Stomach (tissue), 9 donors: ENCODE data around the gene SH3BP4. TPM values are rescaled to one million over a fixed set of nuclear protein-coding genes. Genes with fewer than 3 reads are reported as not detected.

Experiments
- DNase-seq, 2 donors: peaks; one replicate each; pipeline versions ENCODE4 v3.0.0 to v3.0.0-alpha.2; 2013 to 2019
- H3K27ac ChIP-seq, 5 donors: fragments of 200-600 bp in 4 of 5; sonication (generic) in 4 of 5; one replicate each; pipeline ENCODE4 v1.5.1; 2013 to 2019; ENCODE audit warnings: mild to moderate bottlenecking in 1 of 5, moderate library complexity in 1 of 5
- H3K27me3 ChIP-seq, 3 donors: fragments of 200-600 bp; sonication (generic); one replicate each; pipeline ENCODE4 v1.5.1; 2017 to 2019; ENCODE audit warnings: mixed run types in 1 of 3
- H3K36me3 ChIP-seq, 4 donors: fragments of 200-600 bp; sonication (generic); 1 replicate in 3 of 4; 2 replicates in 1 of 4; pipeline ENCODE4 v1.5.1; 2016 to 2019
- H3K4me1 ChIP-seq, 4 donors: fragments of 200-600 bp; sonication (generic); one replicate each; pipeline ENCODE4 v1.5.1; 2016 to 2019
- H3K4me3 ChIP-seq, 4 donors: fragments of 200-600 bp; sonication (generic) in 3 of 4; one replicate each; pipeline ENCODE4 v1.5.1; 2016 to 2019; ENCODE audit warnings: mild to moderate bottlenecking in 1 of 4
- H3K9me3 ChIP-seq, 4 donors: fragments of 200-600 bp; sonication (generic); one replicate each; pipeline ENCODE4 v1.5.1; 2016 to 2019
- CTCF ChIP-seq, 7 experiments: fragments of 450-650 bp in 4 of 7; fragments of 200-600 bp in 3 of 7; sonication (generic) in 3 of 7; IDR thresholded peaks; one replicate each; pipeline ENCODE4 v1.5.1; 2016 to 2019; ENCODE audit warnings: antibody characterized with exemption in 7 of 7, control low read depth in 2 of 7, mild to moderate bottlenecking in 1 of 7
- EP300 ChIP-seq: sonication (generic); formaldehyde crosslinking; IDR thresholded peaks from one replicate; pipeline ENCODE4 v1.6.1; 2017; ENCODE audit warnings: antibody characterized with exemption
- POLR2A ChIP-seq, 4 donors: fragments of 450-650 bp; IDR thresholded peaks; one replicate each; pipeline ENCODE4 v1.6.1; 2016; ENCODE audit warnings: antibody characterized with exemption in 4 of 4, control low read depth in 2 of 4, mild to moderate bottlenecking in 1 of 4, moderate library complexity in 1 of 4
- POLR2AphosphoS5 ChIP-seq, 3 donors: sonication (generic); formaldehyde crosslinking; IDR thresholded peaks; one replicate each; pipeline ENCODE4 v1.6.1; 2016; ENCODE audit warnings: antibody characterized with exemption in 3 of 3
- WGBS, 5 donors: extraction: QIAGEN DNeasy Blood & Tissue Kit in 3 of 5; methylation state at CpG; one replicate each; pipeline versions ENCODE4 v1.1.5 to v1.1.7; 2013 to 2018; 5-methylcytosine and 5-hydroxymethylcytosine counted together
- intact Hi-C: fragments of 100-400 bp; cut with DNase I; formaldehyde crosslinking; loops from one replicate; pipeline ENCODE4 v1.15.1; 2023; ENCODE audit warnings: low total_unique reads
- polyA plus RNA-seq, 3 donors: library from polyadenylated mRNA; stranded (reverse); fragments of 200-250 nt; gene quantifications; one replicate each; pipeline ENCODE4 v1.2.3, GENCODE V29; 2013
- total RNA-seq, 5 donors: library from RNA; depleted of rRNA; stranded (reverse); fragments of >200 nt; gene quantifications; one replicate each; pipeline versions ENCODE4 v1.1.0 to v1.2.3, GENCODE V29; 2014 to 2016
- donor health status: healthy with polysubstance abuse.
- donor health status: Bipolar disorder and iron deficiency.
- donor health status: healthy.

SH3BP4 gene
- total and polyA plus RNA-seq, 8 donors = 10.2 to 54.0 (median 18.8) TPM

GRCh38 chr2:234970477-234970882, 18.7 kb downstream of the SH3BP4 start:
- H3K27ac ChIP-seq = peak overlapping the region in 2 of 5 donors; percentile 12 to 49
- peaks cover 0 to 4% (median 0%) of the 10 kb centered on the region in 4 donors for H3K36me3 ChIP-seq
- no peaks in the 10 kb centered on the region for H3K9me3 ChIP-seq
- WGBS, 5 donors = 63 to 84% (median 76%) methylated on average over 13 of the region's 13 CpGs
- no peak overlapping the region for H3K4me3 ChIP-seq
- DNase-seq = no peak
- intact Hi-C loops = no loop called here
- TF ChIP-seq POLR2A (IDR thresholded peaks at IDR 0.05) (no peak), EP300 (no peak), POLR2AphosphoS5 (IDR thresholded peaks at IDR 0.05) (no peak), CTCF (IDR thresholded peaks at IDR 0.05) (no peak)
- no peaks in the 10 kb centered on the region for H3K27me3 ChIP-seq
- peaks cover 21 to 62% (median 37%) of the 10 kb centered on the region in 4 donors for H3K4me1 ChIP-seq

- Histone ChIP-seq H3K36me3 (peaks cover 0 to 4% (median 0%) of the 10 kb centered on the region in 4 donors), H3K9me3 (no peaks in the 10 kb centered on the region), H3K4me1 (peaks cover 22 to 72% (median 45%) of the 10 kb centered on the region in 4 donors), H3K4me3 (no peak overlapping the region), H3K27me3 (no peaks in the 10 kb centered on the region), H3K27ac (no peak overlapping the region)
- WGBS, 5 donors = 80 to 92% (median 81%) methylated on average over 7 of the region's 7 CpGs
- TF ChIP-seq POLR2AphosphoS5 (IDR thresholded peaks at IDR 0.05) = no peak
- TF ChIP-seq CTCF (IDR thresholded peaks at IDR 0.05) = no peak
- no peak for TF ChIP-seq POLR2A (IDR thresholded peaks at IDR 0.05)
- no peak for TF ChIP-seq EP300
- intact Hi-C loops = no loop called here
- no peak for DNase-seq
Observed at GRCh38 chr2:234971496-234971895, 19.7 kb downstream of the SH3BP4 start.

- no peaks in the 10 kb centered on the region for H3K9me3 ChIP-seq
- WGBS, 5 donors = 69 to 74% (median 72%) methylated on average over 8 of the region's 8 CpGs
- H3K27ac ChIP-seq = peak overlapping the region in 1 of 5 donors; percentile 73
- peaks cover 35 to 81% (median 55%) of the 10 kb centered on the region in 4 donors for H3K4me1 ChIP-seq
- H3K27me3 ChIP-seq = no peaks in the 10 kb centered on the region
- peaks cover 0 to 4% (median 0%) of the 10 kb centered on the region in 4 donors for H3K36me3 ChIP-seq
- no peak overlapping the region for H3K4me3 ChIP-seq
- DNase-seq = no peak
- no peak for TF ChIP-seq EP300
- TF ChIP-seq POLR2A (IDR thresholded peaks at IDR 0.05) = no peak
- no peak for TF ChIP-seq CTCF (IDR thresholded peaks at IDR 0.05)
- no peak for TF ChIP-seq POLR2AphosphoS5 (IDR thresholded peaks at IDR 0.05)
- intact Hi-C loops = no loop called here
Observed at GRCh38 chr2:234973008-234973407, 21.2 kb downstream of the SH3BP4 start.

- Histone ChIP-seq H3K4me3 (no peak overlapping the region), H3K27me3 (no peaks in the 10 kb centered on the region), H3K9me3 (no peaks in the 10 kb centered on the region), H3K4me1 (peaks cover 38 to 83% (median 60%) of the 10 kb centered on the region in 4 donors), H3K27ac (peak overlapping the region; percentile 24 to 89 (median 65)), H3K36me3 (no peaks in the 10 kb centered on the region)
- intact Hi-C loops = no loop called here
- peak; percentile 63 for DNase-seq
- 36 to 51% (median 40%) methylated on average over 30 of the region's 30 CpGs for WGBS, 5 donors
- no peak for TF ChIP-seq CTCF (IDR thresholded peaks at IDR 0.05)
- TF ChIP-seq POLR2AphosphoS5 (IDR thresholded peaks at IDR 0.05) = peak in 2 of 3 donors; percentile 23 to 30
Observed at GRCh38 chr2:234974501-234975385, 22.9 kb downstream of the SH3BP4 start.
